PC-3 (cell line): Measurements from ENCODE around the gene IRAK1BP1. TPM values are rescaled to one million over a fixed set of nuclear protein-coding genes. Genes with fewer than 3 reads are reported as not detected.

Experiments used
- ATAC-seq: fragments of 200-7000 bp; cut with Tn5 transposase; 2 replicates; pipeline ENCODE4 v1.9.1; 2020; ENCODE audit warnings: mild to moderate bottlenecking, moderate library complexity
- BruUV-seq: library from RNA; stranded (reverse); fragments of 400-500 nt; replicated peaks from 2 replicates; lab custom pipeline; 2021; lab: Mats Ljungman, UMichigan
- CTCF ChIA-PET: fragments of 300-600 bp; sonication (Branson Sonifier 250); formaldehyde crosslinking; loops from one replicate; lab custom pipeline; 2022; ENCODE audit warnings: antibody characterized with exemption; lab: Charles Lee
- POLR2A ChIA-PET: fragments of 300-600 bp; sonication (Branson Sonifier 250); formaldehyde crosslinking; loops from one replicate; lab custom pipeline; 2022; ENCODE audit warnings: antibody characterized with exemption; ENCODE audit not compliant: unreplicated experiment; lab: Charles Lee
- DNase-seq: peaks from one replicate; pipeline ENCODE4 v3.0.0-alpha.2; 2015
- H2AFZ ChIP-seq: fragments of 300-600 bp; sonication (generic); 2 replicates; pipeline ENCODE4 v1.6.0; 2016; ENCODE audit warnings: antibody characterized with exemption, low read length
- H3F3A ChIP-seq: fragments of 300-600 bp; sonication (generic); one replicate; pipeline ENCODE4 v1.6.0; 2017; ENCODE audit warnings: antibody characterized with exemption, low read length, control low read depth, mild to moderate bottlenecking; ENCODE audit not compliant: unreplicated experiment
- H3K27ac ChIP-seq: fragments of 300-600 bp; sonication (generic); 2 replicates; pipeline ENCODE4 v1.5.1; 2016; ENCODE audit warnings: mild to moderate bottlenecking, low read length
- H3K27me3 ChIP-seq: fragments of 300-600 bp; sonication (generic); 2 replicates; pipeline ENCODE4 v1.6.1; 2016; ENCODE audit warnings: low read length, mixed read lengths
- H3K36me3 ChIP-seq: fragments of 300-600 bp; sonication (generic); 2 replicates; pipeline ENCODE4 v1.6.1; 2016; ENCODE audit warnings: low read depth, mixed run types, low read length, mixed read lengths
- H3K4me1 ChIP-seq: fragments of 300-600 bp; sonication (generic); 2 replicates; pipeline ENCODE4 v1.5.1; 2016; ENCODE audit warnings: low read length; ENCODE audit not compliant: insufficient read depth
- H3K4me2 ChIP-seq: fragments of 300-600 bp; sonication (generic); 2 replicates; pipeline ENCODE4 v1.6.0; 2016; ENCODE audit warnings: low read length
- H3K4me3 ChIP-seq: fragments of 300-600 bp; sonication (generic); 2 replicates; pipeline ENCODE4 v1.5.1; 2016; ENCODE audit warnings: mild to moderate bottlenecking, low read length, mixed read lengths
- H3K79me2 ChIP-seq: fragments of 300-600 bp; sonication (generic); 2 replicates; pipeline ENCODE4 v1.6.1; 2017; ENCODE audit warnings: low read length, mixed read lengths
- H3K9ac ChIP-seq: fragments of 300-600 bp; sonication (generic); 2 replicates; pipeline ENCODE4 v1.6.0; 2016; ENCODE audit warnings: mild to moderate bottlenecking, low read length
- H3K9me2 ChIP-seq: fragments of 300-600 bp; sonication (generic); replicated peaks from 2 replicates; pipeline ENCODE4 v1.6.1; 2016; ENCODE audit warnings: mixed run types, low read length, mixed read lengths
- H3K9me3 ChIP-seq: fragments of 300-600 bp; sonication (generic); 2 replicates; pipeline ENCODE4 v1.6.1; 2016; ENCODE audit warnings: low read length, mixed read lengths
- H4K20me1 ChIP-seq: fragments of 300-600 bp; sonication (generic); 2 replicates; pipeline ENCODE4 v1.6.1; 2016; ENCODE audit warnings: low read length, mixed read lengths
- EZH2 ChIP-seq: fragments of 300-600 bp; sonication (generic); IDR thresholded peaks from one replicate; pipeline ENCODE4 v1.6.1; 2017; ENCODE audit warnings: antibody characterized with exemption, mild to moderate bottlenecking, low read length; ENCODE audit not compliant: unreplicated experiment
- EZH2phosphoT487 ChIP-seq: fragments of 300-600 bp; sonication (generic); IDR thresholded peaks from 2 replicates; pipeline ENCODE4 v1.6.1; 2018; ENCODE audit warnings: mild to moderate bottlenecking, antibody characterized with exemption, low read length, borderline replicate concordance
- intact Hi-C: fragments of 100-400 bp; cut with micrococcal nuclease; formaldehyde crosslinking; loops from 2 replicates; pipeline ENCODE4 v1.9.0; 2023
- total RNA-seq: library from RNA; depleted of rRNA; stranded (reverse); fragments of >200 nt; gene quantifications from 2 replicates; pipeline ENCODE4 v1.2.3, GENCODE V29; 2014
- TF ChIP-seq, protein P1 (sequence below): fragments of 300-600 bp; sonication (generic); conservative IDR thresholded peaks from 2 replicates; pipeline ENCODE4 v1.5.1; 2017; ENCODE audit warnings: antibody characterized with exemption, low read depth, mild to moderate bottlenecking, low read length

IRAK1BP1 gene
- total RNA-seq, 1 experiment from 2014 or later: 3.4 TPM

DNA sequence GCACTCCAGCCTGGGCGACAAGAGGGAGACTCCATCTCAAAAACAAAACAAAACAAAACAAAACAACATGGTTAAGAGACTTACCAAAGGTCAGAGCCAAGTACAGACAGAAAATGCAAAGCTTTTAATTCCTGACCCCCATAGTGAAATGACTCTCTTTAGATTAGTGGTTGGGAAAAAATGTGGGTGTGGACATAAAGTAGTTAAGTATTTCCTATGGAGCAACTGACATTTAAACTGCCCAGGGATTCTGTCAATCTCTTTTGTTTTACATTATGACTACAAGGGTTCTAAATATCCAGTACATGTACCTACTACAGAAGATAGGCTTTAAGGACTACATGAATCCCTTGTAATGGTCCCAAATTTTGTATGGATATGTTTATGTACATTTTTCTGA is 75.1 kb downstream of the IRAK1BP1 start:
- Histone ChIP-seq H3K27ac (no peak overlapping the region), H3K4me3 (no peak overlapping the region), H2AFZ (no peak overlapping the region), H3K9me2 (no peaks in the 10 kb centered on the region), H3K9me3 (no peaks in the 10 kb centered on the region), H3K9ac (no peak overlapping the region), H3K4me2 (no peak overlapping the region), H3K4me1 (no peaks in the 10 kb centered on the region), H3F3A (no peaks in the 10 kb centered on the region), H3K36me3 (peaks cover 38% of the 10 kb centered on the region), H3K79me2 (no peaks in the 10 kb centered on the region), H4K20me1 (no peaks in the 10 kb centered on the region), H3K27me3 (no peaks in the 10 kb centered on the region)
- DNase-seq (no peak), ATAC-seq (no peak)
- ChIA-PET POLR2A (no interaction called here), CTCF (no interaction called here)
- no peak for TF ChIP-seq EZH2phosphoT487
- no peak for TF ChIP-seq EZH2
- TF ChIP-seq, protein P1, sequence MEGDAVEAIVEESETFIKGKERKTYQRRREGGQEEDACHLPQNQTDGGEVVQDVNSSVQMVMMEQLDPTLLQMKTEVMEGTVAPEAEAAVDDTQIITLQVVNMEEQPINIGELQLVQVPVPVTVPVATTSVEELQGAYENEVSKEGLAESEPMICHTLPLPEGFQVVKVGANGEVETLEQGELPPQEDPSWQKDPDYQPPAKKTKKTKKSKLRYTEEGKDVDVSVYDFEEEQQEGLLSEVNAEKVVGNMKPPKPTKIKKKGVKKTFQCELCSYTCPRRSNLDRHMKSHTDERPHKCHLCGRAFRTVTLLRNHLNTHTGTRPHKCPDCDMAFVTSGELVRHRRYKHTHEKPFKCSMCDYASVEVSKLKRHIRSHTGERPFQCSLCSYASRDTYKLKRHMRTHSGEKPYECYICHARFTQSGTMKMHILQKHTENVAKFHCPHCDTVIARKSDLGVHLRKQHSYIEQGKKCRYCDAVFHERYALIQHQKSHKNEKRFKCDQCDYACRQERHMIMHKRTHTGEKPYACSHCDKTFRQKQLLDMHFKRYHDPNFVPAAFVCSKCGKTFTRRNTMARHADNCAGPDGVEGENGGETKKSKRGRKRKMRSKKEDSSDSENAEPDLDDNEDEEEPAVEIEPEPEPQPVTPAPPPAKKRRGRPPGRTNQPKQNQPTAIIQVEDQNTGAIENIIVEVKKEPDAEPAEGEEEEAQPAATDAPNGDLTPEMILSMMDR: no peak
- intact Hi-C loops: no loop called here
- BruUV-seq: no TSS peak

DNA sequence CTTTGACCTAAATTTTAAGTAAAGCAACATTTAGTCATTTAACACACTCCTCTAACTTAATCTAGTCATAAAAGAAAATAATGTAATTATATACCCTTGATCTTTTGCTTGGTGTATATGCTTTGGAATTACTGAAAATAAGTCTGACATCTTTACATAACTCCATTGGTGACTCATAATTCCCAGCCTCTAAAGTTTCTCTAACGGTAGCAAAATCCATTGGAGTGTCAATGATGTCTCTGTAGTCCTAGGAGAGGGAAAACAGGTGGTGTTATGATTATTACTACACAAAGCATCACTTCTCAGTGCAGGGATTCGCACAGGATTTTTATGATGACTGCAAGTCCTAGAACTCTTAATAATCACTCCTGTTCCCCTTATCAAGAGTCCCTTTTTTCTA is 80.2 kb downstream of the IRAK1BP1 start:
- H2AFZ ChIP-seq: no peak overlapping the region

GRCh38 chr6:78947962-78948361 is 80.6 kb downstream of the IRAK1BP1 start:
- H2AFZ ChIP-seq: no peak overlapping the region
- no peaks in the 10 kb centered on the region for H3K27me3 ChIP-seq
- BruUV-seq: no TSS peak
- no peaks in the 10 kb centered on the region for H4K20me1 ChIP-seq
- no peak overlapping the region for H3K27ac ChIP-seq
- H3K4me2 ChIP-seq: no peak overlapping the region
- CTCF ChIA-PET: no interaction called here
- no peak overlapping the region for H3K9ac ChIP-seq
- H3F3A ChIP-seq: no peaks in the 10 kb centered on the region
- POLR2A ChIA-PET: no interaction called here
- H3K9me2 ChIP-seq: no peaks in the 10 kb centered on the region
- no peaks in the 10 kb centered on the region for H3K4me1 ChIP-seq
- H3K36me3 ChIP-seq: peaks cover 63% of the 10 kb centered on the region
- TF ChIP-seq, protein P1: no peak
- TF ChIP-seq EZH2phosphoT487 (no peak), EZH2 (no peak)
- no peaks in the 10 kb centered on the region for H3K9me3 ChIP-seq
- H3K79me2 ChIP-seq: no peaks in the 10 kb centered on the region
- intact Hi-C loops: no loop called here
- H3K4me3 ChIP-seq: no peak overlapping the region
- peak; percentile 35 for ATAC-seq
- DNase-seq: peak; percentile 49

More for the DNA sequence above, 80.2 kb downstream of the IRAK1BP1 start:
- Histone ChIP-seq H3K9me2 (no peaks in the 10 kb centered on the region), H3F3A (no peaks in the 10 kb centered on the region), H3K4me1 (no peaks in the 10 kb centered on the region), H3K27ac (no peak overlapping the region), H4K20me1 (no peaks in the 10 kb centered on the region), H3K9me3 (no peaks in the 10 kb centered on the region), H3K4me2 (no peak overlapping the region), H3K79me2 (no peaks in the 10 kb centered on the region), H3K36me3 (peaks cover 59% of the 10 kb centered on the region), H3K9ac (no peak overlapping the region), H3K4me3 (no peak overlapping the region), H3K27me3 (no peaks in the 10 kb centered on the region)
- peak; percentile 6 for DNase-seq
- intact Hi-C loops: no loop called here
- POLR2A ChIA-PET: no interaction called here
- CTCF ChIA-PET: no interaction called here
- ATAC-seq: no peak
- BruUV-seq: no TSS peak
- TF ChIP-seq EZH2 (no peak), EZH2phosphoT487 (no peak)
- TF ChIP-seq, protein P1: no peak
